GM21619 (cell line): ENCODE data around the gene TMEM41B.
"Not testable (repeated sequence)": the region's sequence is repeated elsewhere in the genome, so short reads cannot be mapped to it uniquely, and the experiment has no call there.

ENCODE experiments used
- ATAC-seq: cut with Tn5 transposase; IDR thresholded peaks from one replicate; pipeline ENCODE4 v1.9.1; 2021; ENCODE audit not compliant: unreplicated experiment

Gene TMEM41B, protein sequence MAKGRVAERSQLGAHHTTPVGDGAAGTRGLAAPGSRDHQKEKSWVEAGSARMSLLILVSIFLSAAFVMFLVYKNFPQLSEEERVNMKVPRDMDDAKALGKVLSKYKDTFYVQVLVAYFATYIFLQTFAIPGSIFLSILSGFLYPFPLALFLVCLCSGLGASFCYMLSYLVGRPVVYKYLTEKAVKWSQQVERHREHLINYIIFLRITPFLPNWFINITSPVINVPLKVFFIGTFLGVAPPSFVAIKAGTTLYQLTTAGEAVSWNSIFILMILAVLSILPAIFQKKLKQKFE

GRCh38 chr11:9314291-9315077 is at the start of gene TMEM41B:
Gene TMEM41B (minus strand): TSS chr11:9314593. CDS start chr11:9314441, 152 bp downstream.
- peak; percentile 96 for ATAC-seq

GRCh38 chr11:9362393-9362863 is 48.0 kb upstream of the TMEM41B start:
- ATAC-seq, result no peak

GRCh38 chr11:9360862-9361622 is 46.6 kb upstream of the TMEM41B start:
- ATAC-seq, result not testable (repeated sequence)

DNA sequence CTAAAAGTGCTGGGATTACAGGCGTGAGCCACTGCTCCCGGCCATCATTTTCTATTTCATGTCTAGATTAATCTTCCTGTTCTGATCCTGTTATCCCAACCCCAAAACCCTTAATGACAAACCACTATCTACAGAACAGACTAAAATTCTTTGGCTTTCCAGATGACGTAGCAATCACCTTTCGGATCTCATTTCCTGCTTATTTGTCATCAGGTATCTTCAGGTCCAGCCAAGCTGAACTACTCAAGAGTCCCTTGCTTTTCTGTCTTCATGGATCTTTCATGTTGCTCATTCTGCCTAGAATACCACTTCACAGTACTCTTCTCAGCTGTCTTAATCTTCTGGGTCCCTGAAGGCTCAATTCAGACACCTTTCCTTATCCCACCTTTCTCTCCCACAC is 42.6 kb upstream of the TMEM41B start:
- no peak for ATAC-seq

DNA sequence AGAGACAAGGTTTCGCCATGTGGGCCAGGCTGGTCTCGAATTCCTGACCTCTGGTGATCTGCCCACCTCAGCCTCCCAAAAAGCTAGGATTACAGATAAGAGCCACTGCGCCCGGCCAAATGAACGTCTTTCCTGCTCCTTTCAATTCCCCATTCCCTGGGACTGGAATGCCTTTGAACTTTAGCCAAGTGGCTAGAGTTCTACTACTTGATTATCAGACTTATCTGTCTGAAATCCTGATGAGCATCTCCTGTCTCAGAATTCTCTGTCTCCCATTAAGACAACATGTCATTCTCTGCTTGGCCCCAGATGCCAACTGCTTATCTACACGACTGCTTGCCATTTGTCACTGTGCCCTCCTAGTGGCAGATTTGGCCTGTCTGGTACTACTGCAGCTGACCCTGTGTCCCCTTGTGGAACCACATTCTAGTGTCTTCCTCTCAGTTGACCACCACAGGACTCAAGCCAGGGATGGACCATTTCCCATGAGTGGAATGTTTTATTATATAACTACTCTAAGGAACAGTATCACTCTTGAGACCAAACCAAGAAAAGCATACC is 37.0 kb upstream of the TMEM41B start:
- no peak for ATAC-seq

DNA sequence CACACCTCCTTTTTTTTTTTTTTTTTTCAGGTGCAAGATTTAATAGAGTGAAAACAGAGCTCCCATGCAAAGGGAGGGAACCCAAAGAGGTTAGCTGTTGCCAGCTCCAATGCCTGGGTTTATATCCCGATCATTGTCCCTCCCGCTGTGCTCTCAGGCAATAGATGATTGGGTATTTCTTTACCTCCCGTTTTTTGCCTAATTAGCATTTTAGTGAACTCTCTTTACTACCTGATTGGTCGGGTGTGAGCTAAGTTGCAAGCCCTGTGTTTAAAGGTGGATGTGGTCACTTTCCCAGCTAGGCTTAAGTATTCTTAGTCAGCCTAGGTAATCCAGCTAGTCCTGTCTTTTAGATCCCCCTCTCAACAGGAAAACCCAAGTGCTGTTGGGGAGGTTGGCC is 33.4 kb upstream of the TMEM41B start:
- ATAC-seq, result not testable (repeated sequence)

DNA sequence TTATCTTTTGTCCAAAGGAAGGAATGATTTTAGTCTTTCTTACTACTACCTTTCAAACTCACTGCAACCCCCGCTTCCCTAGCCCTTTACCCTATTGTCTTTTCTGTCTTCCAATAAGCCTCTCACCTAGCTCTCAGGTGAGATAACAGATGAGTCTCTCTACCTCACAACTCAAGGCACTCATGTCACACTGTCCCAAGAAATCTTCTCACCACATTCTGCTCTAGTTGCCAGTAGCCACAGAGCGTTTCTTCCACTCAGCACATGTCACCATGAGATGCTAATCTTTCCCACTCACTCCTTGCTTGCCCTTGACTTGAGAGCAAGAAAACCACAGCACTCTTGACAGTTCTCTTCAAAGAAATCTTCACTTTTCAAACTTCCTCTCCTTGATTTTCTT is 32.7 kb upstream of the TMEM41B start:
- no peak for ATAC-seq

DNA sequence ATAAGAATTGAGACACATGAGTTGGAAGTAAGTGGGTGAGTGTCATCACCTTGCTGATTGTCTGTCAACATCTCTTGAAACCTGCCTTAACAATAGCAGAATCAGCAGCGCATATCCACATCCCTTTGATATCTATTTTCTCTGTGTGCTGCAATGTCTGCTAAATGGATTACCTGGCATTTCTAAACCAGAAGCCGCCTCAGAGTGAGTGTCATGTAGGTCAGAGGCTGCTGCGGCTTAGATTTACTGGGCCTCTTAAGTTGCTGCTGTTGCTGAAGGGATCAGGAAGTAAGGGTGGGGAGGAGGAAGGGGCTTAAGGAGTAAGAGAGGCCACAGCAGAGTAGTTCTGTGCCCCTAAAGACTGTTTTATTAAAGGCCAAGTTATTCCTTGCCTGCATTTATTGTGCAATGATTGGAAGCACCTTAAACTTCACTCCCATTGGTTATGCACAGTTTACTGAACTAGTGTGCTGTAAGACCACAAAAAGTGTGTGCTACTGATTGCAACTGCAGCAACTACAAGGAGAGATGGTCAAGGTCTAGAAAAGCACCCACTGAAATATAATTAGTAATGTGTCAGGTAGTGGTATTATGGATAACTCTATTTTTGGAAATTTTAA is 29.8 kb upstream of the TMEM41B start:
- no peak for ATAC-seq

GRCh38 chr11:9341638-9342178 is 27.3 kb upstream of the TMEM41B start:
- ATAC-seq, result no peak

GRCh38 chr11:9332655-9333054 is 18.3 kb upstream of the TMEM41B start:
- ATAC-seq, result no peak

GRCh38 chr11:9330387-9331384 is 16.3 kb upstream of the TMEM41B start:
- ATAC-seq, result no peak

- ATAC-seq, result no peak
These were observed 5.7 kb upstream of the TMEM41B start for GRCh38 chr11:9320047-9320446.

DNA sequence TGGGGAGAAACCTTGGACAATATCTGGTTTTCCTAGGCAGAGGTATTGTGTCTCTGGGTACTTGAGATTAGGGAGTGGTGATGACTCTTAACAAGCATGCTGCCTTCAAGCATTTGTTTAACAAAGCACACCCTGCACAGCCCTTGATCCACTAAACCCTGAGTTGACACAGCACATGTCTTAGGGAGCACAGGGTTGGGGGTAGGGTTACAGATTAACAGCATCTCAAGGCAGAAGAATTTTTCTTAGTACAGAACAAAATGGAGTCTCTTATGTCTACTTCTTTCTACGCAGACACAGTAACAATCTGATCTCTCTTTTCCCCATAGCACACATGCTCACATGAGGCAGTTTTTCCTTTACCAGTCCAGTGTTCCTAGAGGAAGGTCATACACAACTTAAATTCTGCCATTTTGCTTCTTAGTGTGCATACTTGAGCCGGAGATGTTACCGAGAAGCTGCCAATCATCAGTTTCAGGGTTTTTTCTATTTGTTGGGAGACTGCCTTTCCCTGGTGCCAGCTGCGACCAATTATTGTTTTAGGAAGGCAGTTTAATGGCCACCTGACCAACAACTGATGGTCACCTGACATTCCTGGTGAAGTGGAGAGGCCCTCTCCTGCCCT is 5.1 kb upstream of the TMEM41B start:
- ATAC-seq, result not testable (repeated sequence)

DNA sequence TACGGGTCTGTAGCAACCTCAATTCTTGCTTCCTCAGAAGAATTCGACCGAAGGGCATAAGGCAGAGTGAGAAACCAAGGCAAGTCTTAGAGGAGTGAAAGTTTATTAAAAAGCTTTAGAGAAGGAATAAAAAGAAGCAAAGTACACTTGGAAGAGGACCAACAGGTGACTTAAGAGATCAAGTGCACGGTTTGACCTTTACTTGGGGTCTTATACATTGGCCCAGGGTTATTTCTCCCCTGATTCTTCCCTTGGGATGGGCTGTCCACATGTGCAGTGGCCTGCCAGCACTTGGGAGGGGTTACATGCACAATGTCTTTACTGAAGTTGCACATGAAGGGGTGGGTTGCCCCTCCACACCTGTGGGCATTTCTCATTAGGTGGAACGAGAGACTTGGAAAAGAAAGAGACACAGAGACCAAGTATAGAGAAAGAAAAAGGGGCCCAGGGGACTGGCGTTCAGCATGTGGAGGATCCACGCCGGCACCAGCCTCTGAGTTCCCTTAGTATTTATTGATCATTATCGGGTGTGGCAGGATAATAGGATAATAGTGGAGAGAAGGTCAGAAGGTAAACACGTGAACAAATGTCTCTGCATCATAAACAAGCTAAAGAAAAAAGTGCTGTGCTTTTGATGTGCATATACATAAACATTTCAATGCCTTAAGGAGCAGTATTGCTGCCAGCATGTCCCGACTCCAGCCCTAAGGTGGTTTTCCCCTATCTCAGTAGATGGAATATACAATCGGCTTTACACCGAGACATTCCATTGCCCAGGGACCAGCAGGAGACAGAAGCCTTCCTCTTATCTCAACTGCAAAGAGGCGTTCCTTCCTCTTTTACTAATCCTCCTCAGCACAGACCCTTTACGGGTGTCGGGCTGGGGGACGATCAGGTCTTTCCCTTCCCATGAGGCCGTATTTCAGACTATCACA is 4.3 kb upstream of the TMEM41B start:
- ATAC-seq, result not testable (repeated sequence)

DNA sequence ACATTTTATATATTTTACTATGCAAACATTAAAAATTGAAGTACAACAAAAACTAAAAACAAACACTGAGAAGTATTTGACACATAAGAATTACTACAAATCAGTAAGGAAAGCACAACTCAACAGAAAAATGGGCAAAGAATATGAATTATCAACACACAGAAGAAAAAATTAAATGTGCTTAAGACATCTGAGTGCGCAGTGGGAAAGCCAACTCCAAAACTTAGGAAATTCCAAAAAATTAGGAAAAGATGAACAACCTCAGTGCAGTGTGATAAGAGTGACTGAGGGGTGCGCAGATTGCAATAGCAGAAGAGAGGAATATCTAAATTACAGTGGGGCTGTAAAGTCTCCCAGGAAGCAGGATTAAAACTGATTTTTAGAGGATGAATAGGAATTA is 1.9 kb upstream of the TMEM41B start:
- no peak for ATAC-seq

- ATAC-seq, result no peak
These were observed 790 bp upstream of the TMEM41B start for GRCh38 chr11:9315078-9315688.

- ATAC-seq, result peak; percentile 9
These were observed 624 bp downstream of the TMEM41B start for GRCh38 chr11:9313648-9314290.
